Mammary epithelial cell (primary cell): Measurements from ENCODE around the gene SNTN.

ENCODE experiments used
- CTCF ChIP-seq, 2 donors: IDR thresholded peaks in 1 of 2; conservative IDR thresholded peaks in 1 of 2; 2 replicates each; pipeline ENCODE4 v1.5.1; 2011 to 2012; ENCODE audit warnings: inconsistent platforms in 2 of 2, low read length in 2 of 2, mild to moderate bottlenecking in 2 of 2, control low read depth in 1 of 2, low read depth in 1 of 2; ENCODE audit not compliant: insufficient read depth in 1 of 2; ENCODE audit errors: extremely low read depth in 1 of 2
- EZH2 ChIP-seq: IDR thresholded peaks from 2 replicates; pipeline ENCODE4 v1.6.1; 2012; ENCODE audit warnings: low read length, inconsistent platforms, borderline replicate concordance

GRCh38 chr3:63644212-63644797 lies 8.2 kb upstream of the SNTN start:
- TF ChIP-seq CTCF (conservative IDR thresholded peaks at IDR 0.05 in 1 of 2, IDR thresholded peaks at IDR 0.05 in 1 of 2; ENCODE audit: extremely low read depth in 1 of 2, insufficient read depth in 1 of 2, low read depth in 1 of 2, low read length in 2 of 2) = no peak
- TF ChIP-seq EZH2 = no peak
